SHP77 treated with DMSO at 0.1 percent for 48 hours (cell line): ENCODE data around the gene PPP6R1.
A peak's percentile ranks its signal among the peaks of the same experiment; 100 is the strongest.

Source experiments
- DNase-seq: peaks from one replicate; lab custom pipeline; 2025; lab: John Stamatoyannopoulos, UW

Gene PPP6R1

GRCh38 chr19:55279770-55280643, 21.2 kb upstream of the PPP6R1 start, which contains the start of gene HSPBP1:
HSPBP1 (minus strand) TSS chr19:55280110; CDS start chr19:55279608, 502 bp downstream.
- DNase-seq = peak; percentile 92

DNA sequence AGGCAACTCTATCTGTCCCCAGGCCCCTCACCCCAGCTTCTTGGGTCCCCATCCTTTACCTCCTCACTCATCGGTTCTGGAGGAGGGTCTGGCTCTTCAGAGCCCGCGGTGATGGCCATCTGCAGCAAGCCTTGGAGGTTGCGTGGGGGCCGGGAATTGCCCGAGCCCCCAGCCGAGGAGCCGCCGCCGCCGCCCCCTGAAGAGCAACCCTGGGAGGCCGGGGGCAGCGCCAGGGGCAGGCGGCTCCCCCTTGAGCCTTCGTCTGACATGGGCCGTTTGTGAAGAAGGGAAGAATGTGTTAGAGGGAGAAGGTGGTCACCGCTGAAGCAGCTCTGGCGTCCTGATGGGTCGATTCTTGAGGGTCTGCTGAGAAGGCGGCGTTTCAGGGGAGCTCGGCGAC, 20.5 kb upstream of the PPP6R1 start:
- DNase-seq = no peak

GRCh38 chr19:55278391-55279135, 19.7 kb upstream of the PPP6R1 start:
- DNase-seq = no peak

DNA sequence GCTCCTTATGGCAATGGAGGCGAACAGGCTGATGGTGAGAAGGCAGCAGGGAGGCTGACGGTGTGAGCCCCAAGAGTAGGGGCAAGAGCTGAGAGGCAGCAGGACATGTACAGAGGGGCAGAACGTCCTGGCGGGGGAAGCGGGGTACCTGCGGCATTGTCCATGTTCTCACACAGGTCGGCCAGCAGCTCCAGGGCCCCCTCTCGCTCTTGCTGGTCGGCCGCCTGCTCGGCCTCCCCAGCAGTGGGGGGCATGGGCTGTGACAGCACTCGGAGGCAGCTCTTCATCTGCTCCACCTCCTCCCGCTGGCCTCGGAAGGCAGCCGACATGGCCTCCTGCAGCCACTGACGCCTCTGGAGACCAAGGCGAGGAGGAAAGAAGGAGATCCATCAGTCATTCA, 18.7 kb upstream of the PPP6R1 start:
- DNase-seq = no peak

GRCh38 chr19:55276720-55277430, 18.1 kb upstream of the PPP6R1 start:
- DNase-seq = no peak

GRCh38 chr19:55275851-55276719, 17.3 kb upstream of the PPP6R1 start:
- no peak for DNase-seq

GRCh38 chr19:55273978-55274707, 15.3 kb upstream of the PPP6R1 start:
- peak; percentile 53 for DNase-seq

- DNase-seq = no peak
These were observed 13.3 kb upstream of the PPP6R1 start for GRCh38 chr19:55272142-55272541.

GRCh38 chr19:55270172-55270942, 11.5 kb upstream of the PPP6R1 start:
- DNase-seq = no peak

GRCh38 chr19:55269299-55269698, 10.5 kb upstream of the PPP6R1 start:
- DNase-seq = no peak

DNA sequence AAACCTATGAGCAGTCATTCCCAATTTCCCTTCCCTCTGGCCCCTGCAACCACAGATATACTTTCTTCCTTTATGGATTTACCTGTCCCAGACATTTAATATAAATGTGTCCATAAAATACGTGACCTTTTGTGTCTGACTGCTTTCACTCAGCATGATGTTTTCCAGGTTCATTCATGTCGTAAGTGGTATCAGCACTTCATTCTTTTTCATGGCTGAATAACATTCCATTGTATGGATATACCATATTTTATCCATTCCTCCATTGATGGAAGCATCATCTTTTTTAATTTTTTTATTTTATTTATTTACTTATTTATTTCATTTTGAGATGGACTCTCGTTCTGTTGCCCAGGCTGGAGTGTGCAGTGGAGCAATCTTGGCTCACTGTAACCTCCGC, 8.0 kb upstream of the PPP6R1 start:
- no peak for DNase-seq

DNA sequence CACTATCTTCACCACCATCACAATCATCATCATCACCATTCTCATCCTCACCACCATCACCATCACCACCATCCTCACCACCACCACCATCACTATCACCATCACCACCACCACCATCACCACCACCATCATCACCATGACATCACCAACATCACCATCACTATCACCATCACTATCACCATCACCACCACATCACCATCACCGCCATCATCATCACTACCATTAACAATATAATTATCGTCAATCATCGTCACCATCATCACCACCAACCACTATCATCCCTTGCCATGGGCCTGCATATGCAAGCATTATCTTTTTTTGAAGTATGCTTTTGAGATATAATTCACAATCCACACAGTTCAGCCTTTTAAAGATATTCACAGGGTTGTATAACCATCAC, 7.6 kb upstream of the PPP6R1 start:
- DNase-seq = no peak

- DNase-seq = no peak
These were observed 7.0 kb upstream of the PPP6R1 start for GRCh38 chr19:55265723-55266386.

DNA sequence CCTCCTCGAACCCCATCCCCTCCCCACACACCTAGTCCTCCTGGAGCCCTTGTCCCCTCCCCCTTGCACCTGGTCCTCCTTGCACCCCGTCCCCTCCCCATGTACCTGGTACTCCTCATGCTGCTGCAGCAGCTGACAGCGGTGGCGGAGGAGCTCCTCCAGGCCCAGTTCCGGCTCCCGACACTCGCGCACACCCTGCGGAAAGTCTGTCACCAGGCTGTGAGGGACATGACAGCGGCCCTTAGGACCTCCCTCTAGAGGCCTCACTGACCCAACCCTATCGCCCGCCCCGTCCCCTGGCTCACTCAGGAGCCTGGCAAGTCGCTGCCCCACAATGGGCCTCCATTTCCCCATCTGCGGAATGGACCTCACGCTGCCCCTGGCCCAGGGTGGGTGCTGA, 6.4 kb upstream of the PPP6R1 start:
- DNase-seq = no peak

DNA sequence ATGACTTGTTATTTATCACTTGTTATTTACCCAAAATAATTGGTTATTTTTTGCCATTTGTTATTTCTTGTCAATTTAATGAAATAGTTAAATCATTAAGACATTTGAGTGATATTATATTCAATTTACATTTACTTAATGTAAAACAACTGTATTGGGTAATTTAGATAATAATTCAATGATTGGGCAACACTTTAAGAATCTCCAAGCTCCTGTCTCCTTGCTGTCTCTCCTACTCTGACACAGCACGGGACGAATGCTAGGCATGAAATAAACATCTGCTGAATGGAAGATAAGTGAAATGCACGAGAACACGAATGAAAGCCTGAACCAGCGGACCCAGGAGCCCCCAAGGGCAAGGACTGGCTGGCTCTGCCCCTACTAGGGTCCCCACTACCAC, 5.7 kb upstream of the PPP6R1 start:
- DNase-seq = no peak

DNA sequence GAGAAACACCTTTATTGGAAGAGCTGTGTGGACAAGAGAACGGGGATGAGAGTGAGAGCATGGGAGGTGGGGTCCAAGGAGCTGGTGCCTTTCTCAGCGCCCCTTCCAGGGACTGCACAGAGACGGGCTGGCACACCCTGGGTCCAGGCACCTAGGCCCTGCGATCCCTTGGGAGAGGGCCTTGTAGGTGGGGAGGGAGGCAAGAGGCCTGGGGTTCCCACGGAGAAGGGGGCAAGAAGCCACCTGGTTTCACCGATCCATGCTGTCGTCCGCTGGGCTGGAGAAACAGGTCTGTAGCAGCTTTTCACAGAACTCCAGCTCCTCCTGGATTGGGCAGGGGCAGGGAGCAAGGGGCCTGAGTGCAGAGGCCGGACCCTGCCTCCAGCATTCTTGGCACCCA, 3.5 kb upstream of the PPP6R1 start:
- no peak for DNase-seq

DNA sequence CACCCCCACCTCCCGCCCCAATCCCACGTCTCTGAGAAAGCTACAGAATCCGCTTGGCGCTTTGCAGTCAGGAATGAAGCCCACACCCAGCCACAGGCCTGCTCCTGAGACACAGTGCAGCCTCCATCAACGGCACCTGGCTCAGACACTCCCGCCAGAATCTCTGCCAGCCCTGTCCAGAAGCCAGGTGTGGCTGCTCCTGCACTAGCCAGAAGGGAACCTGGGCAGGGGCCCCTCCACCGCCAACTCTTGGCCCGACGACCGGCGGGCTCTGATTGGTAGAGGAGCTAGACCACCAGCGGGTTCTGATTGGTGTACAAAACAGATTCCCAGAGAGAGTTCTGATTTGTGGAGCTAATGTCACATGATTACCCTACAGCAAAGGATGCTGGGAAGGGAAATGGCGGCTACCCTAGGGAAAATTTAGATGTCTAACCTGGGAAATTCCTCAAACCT, 2.9 kb upstream of the PPP6R1 start:
- peak; percentile 52 for DNase-seq

- DNase-seq = no peak
These were observed 858 bp upstream of the PPP6R1 start for GRCh38 chr19:55259540-55260210.

DNA sequence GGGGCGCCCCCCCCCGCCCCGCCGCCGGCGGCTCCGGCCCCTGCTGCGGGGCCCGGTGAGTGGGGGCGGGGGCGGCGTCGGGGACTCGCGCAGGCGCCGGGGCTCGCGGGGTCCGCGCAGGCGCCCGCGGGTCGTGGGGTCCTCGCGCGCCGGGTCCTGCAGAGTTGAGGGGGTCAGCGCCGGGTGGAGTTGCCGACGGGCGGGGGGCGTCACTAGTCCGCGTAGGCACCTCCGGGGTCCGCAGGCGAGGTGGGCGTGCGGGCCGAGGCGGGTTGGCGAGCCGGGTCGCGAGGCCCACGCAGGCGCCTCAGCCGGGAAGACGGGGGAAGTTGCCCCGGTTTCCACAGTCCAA, 365 bp downstream of the PPP6R1 start:
- DNase-seq = no peak
